ENCODE data around the gene ABCC2.
"Not testable (repeated sequence)": the region's sequence is repeated elsewhere in the genome, so short reads cannot be mapped to it uniquely, and the experiment has no call there.

Gene ABCC2

DNA sequence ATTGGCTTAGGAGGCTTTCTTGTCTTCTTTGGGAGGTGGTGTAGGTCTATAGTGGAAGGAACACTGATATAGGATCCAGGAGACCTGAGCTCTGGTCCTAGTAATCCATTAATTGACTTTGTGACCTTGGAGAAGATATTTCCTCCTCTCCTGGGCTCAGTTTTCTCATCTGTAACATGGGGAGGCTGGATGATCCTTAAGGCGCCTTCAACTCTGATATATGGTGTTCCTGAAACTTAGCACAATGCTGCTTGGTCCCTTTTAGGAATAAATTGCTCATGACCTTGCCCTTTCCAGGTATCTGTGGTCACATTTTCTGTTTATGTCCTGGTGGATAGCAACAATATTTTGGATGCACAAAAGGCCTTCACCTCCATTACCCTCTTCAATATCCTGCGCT is 25.3 kb downstream of the ABCC2 start:
- no peaks in the 10 kb centered on the region for H3K4me1 Mint-ChIP-seq
- no peaks in the 10 kb centered on the region for H3K27me3 Mint-ChIP-seq

DNA sequence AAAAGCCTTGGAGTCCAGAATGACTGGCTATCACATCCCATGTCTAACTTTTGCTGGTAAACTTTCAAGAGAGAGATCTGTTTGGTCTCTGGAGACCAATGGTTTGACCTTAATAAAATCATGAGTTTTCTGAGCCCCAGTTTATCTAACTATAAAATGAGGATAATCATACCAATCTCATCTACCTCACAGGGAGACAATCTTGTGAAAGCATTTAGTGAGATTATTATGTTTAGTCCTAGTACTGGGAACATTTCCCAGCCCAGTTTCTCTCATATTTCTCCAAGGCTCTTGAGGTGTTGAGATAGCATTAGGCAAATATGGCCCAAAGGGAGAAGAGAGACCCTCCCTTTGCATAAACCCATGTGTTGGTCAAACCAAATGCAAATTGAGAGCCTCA is 25.8 kb downstream of the ABCC2 start:
- Mint-ChIP-seq H3K36me3 (no peaks in the 10 kb centered on the region), H3K9me3 (no peaks in the 10 kb centered on the region)
- CTCF ChIA-PET: no interaction called here

More for the DNA sequence above, 25.3 kb downstream of the ABCC2 start:
- Mint-ChIP-seq H3K9me3 (no peaks in the 10 kb centered on the region), H3K27ac (no peak overlapping the region), H3K4me3 (no peak overlapping the region), H3K36me3 (no peaks in the 10 kb centered on the region)
- DNase-seq: no peak
- CTCF ChIA-PET: interaction anchor here (0.7 kb wide), 1 partner anchor 38 kb away, joined by 4 read pairs; no protein-coding TSS in a partner anchor

DNA sequence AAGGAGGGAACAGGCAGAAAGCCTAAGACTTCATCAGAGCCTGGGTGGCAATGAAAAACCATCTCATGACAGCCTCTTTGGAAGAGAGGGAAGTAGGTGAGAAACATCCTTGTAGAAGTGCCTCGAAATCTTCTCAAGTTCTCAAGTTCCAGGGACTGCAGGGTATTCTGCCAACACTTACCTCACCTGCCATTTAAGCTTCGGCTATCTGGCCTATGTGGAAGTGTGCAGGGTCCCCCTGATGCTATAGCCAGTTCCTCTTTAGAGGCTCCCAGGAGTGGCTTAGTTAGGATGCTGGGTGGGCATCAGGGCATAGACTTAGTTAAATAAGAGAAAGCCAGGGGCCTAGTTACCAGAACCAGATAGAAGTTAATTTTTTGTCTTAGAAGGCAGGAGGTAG is 27.0 kb downstream of the ABCC2 start:
- no peaks in the 10 kb centered on the region for H3K4me1 Mint-ChIP-seq
- H3K36me3 Mint-ChIP-seq: no peaks in the 10 kb centered on the region
- CTCF ChIA-PET: no interaction called here
- H3K27me3 Mint-ChIP-seq: no peaks in the 10 kb centered on the region
- no peak overlapping the region for H3K27ac Mint-ChIP-seq
- DNase-seq: no peak
- H3K9me3 Mint-ChIP-seq: no peaks in the 10 kb centered on the region
- H3K4me3 Mint-ChIP-seq: no peak overlapping the region

More for the DNA sequence above, 25.8 kb downstream of the ABCC2 start:
- no peaks in the 10 kb centered on the region for H3K27me3 Mint-ChIP-seq
- no peaks in the 10 kb centered on the region for H3K4me1 Mint-ChIP-seq
- DNase-seq: no peak
- no peak overlapping the region for H3K4me3 Mint-ChIP-seq
- H3K27ac Mint-ChIP-seq: no peak overlapping the region

DNA sequence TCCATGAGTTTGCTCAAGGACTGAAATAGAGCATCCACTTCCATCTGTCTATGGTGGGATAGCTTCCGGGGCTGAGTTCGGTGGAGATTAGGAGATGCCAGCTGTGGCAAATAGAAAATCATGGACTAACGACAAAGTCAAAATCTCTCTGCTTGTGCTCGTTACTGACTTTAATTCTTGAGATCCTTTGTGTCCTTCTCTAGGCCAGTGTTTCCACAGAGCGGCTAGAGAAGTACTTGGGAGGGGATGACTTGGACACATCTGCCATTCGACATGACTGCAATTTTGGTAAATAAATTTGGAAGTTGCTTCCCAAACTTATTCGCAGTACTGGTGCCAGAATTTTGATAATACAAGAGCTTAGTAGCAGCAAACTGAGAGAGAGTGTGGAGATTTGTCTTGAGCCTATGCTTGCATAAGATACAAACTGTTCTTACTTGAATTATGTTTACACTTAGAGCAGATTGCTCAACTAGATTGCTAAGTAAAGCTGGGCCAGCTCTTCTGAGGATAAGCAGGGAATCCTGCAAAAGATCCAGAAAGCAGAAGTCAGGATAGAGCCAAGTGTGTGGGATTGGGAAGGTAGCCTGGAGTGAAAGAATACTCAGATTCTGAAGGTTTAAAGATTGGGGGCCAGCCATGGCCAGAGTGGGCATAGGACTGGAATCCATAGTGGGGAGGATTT is 27.6 kb downstream of the ABCC2 start:
- H3K27ac Mint-ChIP-seq: no peak overlapping the region
- no peak for DNase-seq
- H3K4me1 Mint-ChIP-seq: no peaks in the 10 kb centered on the region
- H3K9me3 Mint-ChIP-seq: peaks cover 3% of the 10 kb centered on the region
- H3K36me3 Mint-ChIP-seq: peaks cover 1% of the 10 kb centered on the region
- CTCF ChIA-PET: no interaction called here
- H3K27me3 Mint-ChIP-seq: no peaks in the 10 kb centered on the region
- no peak overlapping the region for H3K4me3 Mint-ChIP-seq

DNA sequence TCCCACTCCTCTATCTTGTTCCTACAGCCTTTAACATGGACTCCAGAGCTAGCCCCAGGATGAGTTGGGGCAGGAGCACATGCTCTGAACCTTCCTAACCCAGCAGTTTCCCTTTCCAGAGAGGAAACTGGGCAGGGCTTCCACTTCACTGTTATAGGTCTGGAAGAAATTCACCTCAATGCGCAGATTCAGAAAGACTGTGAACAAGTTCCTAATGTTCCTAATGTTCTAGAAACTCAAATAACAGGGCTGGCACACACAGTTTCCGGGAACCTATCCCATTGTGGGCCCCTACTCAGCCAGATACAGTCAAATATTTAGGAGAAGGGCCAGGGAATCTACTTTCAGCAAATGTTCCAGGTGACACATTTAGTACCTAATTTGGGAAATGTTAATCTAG is 29.7 kb downstream of the ABCC2 start:
- CTCF ChIA-PET: interaction anchor here (1.0 kb wide), 1 partner anchor 33 kb away, joined by 3 read pairs; no protein-coding TSS in a partner anchor
- H3K4me1 Mint-ChIP-seq: no peaks in the 10 kb centered on the region
- peaks cover 4% of the 10 kb centered on the region for H3K9me3 Mint-ChIP-seq
- H3K36me3 Mint-ChIP-seq: peaks cover 1% of the 10 kb centered on the region
- no peak for DNase-seq
- H3K4me3 Mint-ChIP-seq: no peak overlapping the region
- no peaks in the 10 kb centered on the region for H3K27me3 Mint-ChIP-seq
- H3K27ac Mint-ChIP-seq: no peak overlapping the region

DNA sequence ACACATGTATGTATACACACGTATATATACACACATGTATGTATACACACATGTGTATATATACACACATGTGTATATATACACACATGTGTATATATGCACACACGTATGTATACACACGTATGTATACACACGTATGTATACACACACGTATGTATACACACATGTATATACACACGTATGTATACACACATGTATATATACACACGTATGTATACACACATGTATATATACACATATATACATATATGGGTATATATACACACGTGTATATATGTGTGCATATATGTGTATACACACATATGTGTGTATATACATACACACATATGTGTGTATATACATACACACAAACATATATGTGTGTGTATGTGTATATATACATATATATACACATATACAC is 31.7 kb downstream of the ABCC2 start:
- Mint-ChIP-seq H3K27me3 (no peaks in the 10 kb centered on the region), H3K36me3 (peaks cover 1% of the 10 kb centered on the region), H3K27ac (no peak overlapping the region), H3K4me3 (no peak overlapping the region), H3K9me3 (peaks cover 4% of the 10 kb centered on the region), H3K4me1 (no peaks in the 10 kb centered on the region)
- CTCF ChIA-PET: interaction anchor here (0.6 kb wide), 1 partner anchor 162 kb away, joined by 4 read pairs; no protein-coding TSS in a partner anchor
- DNase-seq: no peak

DNA sequence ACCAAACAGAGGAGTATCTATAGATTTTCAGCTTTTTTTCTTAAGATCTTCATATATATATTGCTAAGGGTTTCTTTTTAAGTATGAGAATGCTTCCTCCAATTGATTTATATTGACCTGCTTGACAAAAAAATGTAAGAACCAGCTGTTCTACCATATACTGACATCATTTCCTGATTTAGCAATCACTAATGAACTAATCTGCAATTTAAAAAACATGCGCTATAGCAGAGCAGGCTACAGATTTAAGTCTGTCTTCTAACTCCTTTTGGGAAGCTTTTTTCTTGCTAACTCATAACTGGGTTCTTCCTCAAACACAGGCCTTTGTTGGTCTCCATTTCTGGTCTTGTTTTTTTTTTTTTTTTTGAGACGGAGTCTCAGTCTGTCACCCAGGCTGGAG is 33.2 kb downstream of the ABCC2 start:
- peaks cover 4% of the 10 kb centered on the region for H3K9me3 Mint-ChIP-seq
- no peak overlapping the region for H3K27ac Mint-ChIP-seq
- no peak for DNase-seq
- no peak overlapping the region for H3K4me3 Mint-ChIP-seq
- H3K36me3 Mint-ChIP-seq: peaks cover 1% of the 10 kb centered on the region
- H3K27me3 Mint-ChIP-seq: no peaks in the 10 kb centered on the region
- no peaks in the 10 kb centered on the region for H3K4me1 Mint-ChIP-seq
- CTCF ChIA-PET: no interaction called here

DNA sequence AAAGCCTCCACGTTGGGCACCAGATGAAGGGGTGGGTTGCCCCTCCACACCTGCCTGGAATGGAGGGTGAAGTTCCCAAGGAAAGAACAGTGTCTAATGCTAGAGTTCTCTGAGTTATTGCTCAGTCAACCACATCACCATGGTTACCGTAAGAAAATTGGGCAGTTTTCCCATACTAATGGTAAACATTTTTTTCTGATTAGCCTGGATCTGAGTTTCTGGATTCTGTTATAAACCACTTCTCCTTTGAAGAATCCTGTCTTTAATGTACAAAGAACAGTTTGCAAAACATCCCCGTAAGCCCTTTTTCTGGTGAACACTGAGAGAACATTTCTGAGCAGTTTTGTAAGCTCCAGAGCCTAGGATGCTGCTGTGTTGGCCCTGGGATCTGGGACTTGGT is 45.5 kb downstream of the ABCC2 start:
- CTCF ChIA-PET: interaction anchor here (1.1 kb wide), 1 partner anchor 218 kb away, joined by 3 read pairs; no protein-coding TSS in a partner anchor
- H3K36me3 Mint-ChIP-seq: no peaks in the 10 kb centered on the region
- H3K4me3 Mint-ChIP-seq: no peak overlapping the region
- no peaks in the 10 kb centered on the region for H3K27me3 Mint-ChIP-seq
- H3K4me1 Mint-ChIP-seq: peaks cover 15% of the 10 kb centered on the region
- no peak for DNase-seq
- H3K27ac Mint-ChIP-seq: no peak overlapping the region
- H3K9me3 Mint-ChIP-seq: peaks cover 7% of the 10 kb centered on the region

DNA sequence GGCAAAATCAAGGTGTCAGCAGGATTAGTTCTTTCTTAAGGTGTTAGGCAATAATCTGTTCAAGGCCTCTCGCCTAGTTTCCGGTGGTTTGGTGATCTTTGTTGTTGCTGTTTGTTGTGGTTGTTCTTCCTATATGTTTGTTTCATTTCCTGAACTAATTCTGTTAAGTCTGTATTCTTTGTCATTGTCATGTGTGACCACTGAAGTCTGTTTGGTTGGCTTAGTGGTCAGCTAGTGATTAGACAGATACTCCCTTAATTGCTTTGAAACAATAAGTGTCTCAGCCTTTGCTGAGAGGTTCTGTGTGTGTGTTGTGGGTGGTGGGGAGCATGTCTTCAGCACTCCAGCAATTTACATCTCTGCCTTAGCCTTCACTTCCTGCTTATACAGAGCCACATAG is 46.0 kb downstream of the ABCC2 start:
- CTCF ChIA-PET: interaction anchor here (1.1 kb wide), 1 partner anchor 217 kb away, joined by 3 read pairs; no protein-coding TSS in a partner anchor
- Mint-ChIP-seq H3K36me3 (no peaks in the 10 kb centered on the region), H3K27ac (peak overlapping the region; percentile 24), H3K9me3 (peaks cover 7% of the 10 kb centered on the region), H3K4me3 (no peak overlapping the region), H3K4me1 (peaks cover 15% of the 10 kb centered on the region), H3K27me3 (no peaks in the 10 kb centered on the region)
- peak; percentile 43 for DNase-seq

DNA sequence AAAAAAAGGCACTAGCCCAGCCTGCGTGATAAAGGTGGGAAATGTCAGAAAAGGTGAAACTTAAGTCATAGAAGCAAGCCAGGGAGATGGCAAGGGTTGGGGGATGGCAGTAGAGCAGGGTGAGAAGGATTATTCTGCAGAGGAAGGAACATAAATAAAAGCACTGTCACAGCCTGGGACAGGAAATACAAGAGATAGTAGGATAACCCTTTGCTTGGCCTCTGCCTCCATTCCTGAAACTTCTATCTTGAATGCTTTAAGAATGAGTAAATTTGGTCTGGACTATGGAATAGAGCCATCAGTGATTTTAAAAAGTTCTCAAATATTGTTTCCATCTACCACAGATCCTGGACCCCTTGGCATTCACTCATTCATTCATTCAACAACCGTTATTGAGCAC is 50.0 kb downstream of the ABCC2 start:
- peaks cover 7% of the 10 kb centered on the region for H3K9me3 Mint-ChIP-seq
- CTCF ChIA-PET: no interaction called here
- DNase-seq: no peak
- peaks cover 15% of the 10 kb centered on the region for H3K4me1 Mint-ChIP-seq
- H3K27ac Mint-ChIP-seq: no peak overlapping the region
- no peaks in the 10 kb centered on the region for H3K27me3 Mint-ChIP-seq
- H3K4me3 Mint-ChIP-seq: no peak overlapping the region
- H3K36me3 Mint-ChIP-seq: no peaks in the 10 kb centered on the region

DNA sequence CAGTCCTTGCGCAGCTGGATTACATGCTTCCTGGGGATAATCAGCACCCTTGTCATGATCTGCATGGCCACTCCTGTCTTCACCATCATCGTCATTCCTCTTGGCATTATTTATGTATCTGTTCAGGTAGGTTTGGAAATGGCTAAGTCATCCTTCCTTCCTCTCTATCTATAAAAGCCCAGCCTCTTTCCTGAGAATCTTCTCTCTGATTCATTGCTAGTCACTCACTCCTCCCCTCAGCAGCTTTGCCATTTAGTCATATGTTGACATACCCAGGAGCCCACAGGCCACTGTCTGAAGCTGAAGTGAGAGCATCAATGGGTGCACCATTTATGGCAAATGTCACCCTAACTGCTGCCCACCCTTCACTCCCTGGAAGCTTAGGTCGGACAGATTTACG is 52.0 kb downstream of the ABCC2 start:
- CTCF ChIA-PET: interaction anchor here (2.1 kb wide), 2 partner anchors 12 to 211 kb away, joined by 7 to 10 read pairs; no protein-coding TSS in a partner anchor

DNA sequence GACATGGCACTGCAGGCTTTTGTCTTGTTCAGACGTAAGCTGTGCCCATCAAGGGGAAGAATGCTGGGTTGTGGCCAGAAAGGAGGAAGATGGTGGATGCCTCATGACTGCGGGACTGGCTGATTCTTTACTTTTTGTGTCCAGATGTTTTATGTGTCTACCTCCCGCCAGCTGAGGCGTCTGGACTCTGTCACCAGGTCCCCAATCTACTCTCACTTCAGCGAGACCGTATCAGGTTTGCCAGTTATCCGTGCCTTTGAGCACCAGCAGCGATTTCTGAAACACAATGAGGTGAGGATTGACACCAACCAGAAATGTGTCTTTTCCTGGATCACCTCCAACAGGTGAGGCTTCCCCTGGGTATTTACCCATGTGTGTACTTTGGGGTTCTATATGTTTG is 53.5 kb downstream of the ABCC2 start:
- no peak for DNase-seq
- H3K27me3 Mint-ChIP-seq: no peaks in the 10 kb centered on the region
- no peak overlapping the region for H3K27ac Mint-ChIP-seq
- no peaks in the 10 kb centered on the region for H3K9me3 Mint-ChIP-seq
- CTCF ChIA-PET: interaction anchor here (1.1 kb wide), 1 partner anchor 10 kb away, joined by 4 read pairs; no protein-coding TSS in a partner anchor
- no peaks in the 10 kb centered on the region for H3K4me1 Mint-ChIP-seq
- no peak overlapping the region for H3K4me3 Mint-ChIP-seq
- H3K36me3 Mint-ChIP-seq: no peaks in the 10 kb centered on the region

More for the DNA sequence above, 52.0 kb downstream of the ABCC2 start:
- DNase-seq: no peak
- H3K9me3 Mint-ChIP-seq: no peaks in the 10 kb centered on the region
- no peaks in the 10 kb centered on the region for H3K36me3 Mint-ChIP-seq
- no peak overlapping the region for H3K4me3 Mint-ChIP-seq
- no peaks in the 10 kb centered on the region for H3K27me3 Mint-ChIP-seq
- H3K27ac Mint-ChIP-seq: no peak overlapping the region
- H3K4me1 Mint-ChIP-seq: no peaks in the 10 kb centered on the region

DNA sequence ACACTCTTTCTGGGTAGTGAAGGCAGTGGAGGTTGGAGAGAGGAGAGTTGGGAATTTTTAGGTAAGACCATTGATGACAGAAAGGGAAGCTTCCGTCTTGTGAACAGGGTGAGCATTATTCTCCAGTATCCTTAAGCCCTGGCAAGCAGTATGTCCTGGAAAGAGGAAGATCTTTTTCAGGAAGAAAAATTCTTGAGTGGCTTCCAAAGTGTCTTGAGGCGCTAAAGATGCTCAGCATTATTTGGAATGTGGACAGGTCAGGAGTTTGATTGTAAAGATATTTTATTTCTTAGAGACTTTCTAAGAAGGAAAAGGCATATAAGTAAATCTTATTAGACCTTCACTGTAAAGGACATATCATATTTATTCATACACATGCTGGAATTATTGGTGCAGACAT is 54.3 kb downstream of the ABCC2 start:
- H3K27me3 Mint-ChIP-seq: no peaks in the 10 kb centered on the region
- H3K36me3 Mint-ChIP-seq: no peaks in the 10 kb centered on the region
- no peaks in the 10 kb centered on the region for H3K4me1 Mint-ChIP-seq
- DNase-seq: no peak
- no peaks in the 10 kb centered on the region for H3K9me3 Mint-ChIP-seq
- H3K4me3 Mint-ChIP-seq: no peak overlapping the region
- CTCF ChIA-PET: no interaction called here
- H3K27ac Mint-ChIP-seq: no peak overlapping the region

DNA sequence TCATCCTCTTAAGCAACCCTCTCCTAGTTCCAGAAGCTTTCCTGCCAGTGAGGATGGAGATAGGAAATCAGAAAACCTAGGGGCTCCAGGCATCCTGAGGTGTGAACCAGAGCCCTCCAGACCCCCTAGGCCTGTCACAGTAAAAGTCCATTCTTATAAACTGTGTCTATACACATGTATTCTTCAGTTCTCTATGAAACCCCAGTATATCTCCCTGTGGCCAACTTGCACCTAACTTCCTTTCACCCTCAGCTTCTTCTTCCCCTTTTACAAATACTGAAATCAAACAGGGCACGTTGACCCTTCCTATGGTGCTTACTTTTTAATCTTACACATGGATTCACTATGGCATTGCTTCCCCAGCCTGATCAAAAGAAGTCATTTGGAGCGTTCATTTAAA is 58.4 kb downstream of the ABCC2 start:
- H3K4me1 Mint-ChIP-seq, H3K36me3 Mint-ChIP-seq, H3K9me3 Mint-ChIP-seq, H3K4me3 Mint-ChIP-seq, H3K27ac Mint-ChIP-seq, H3K27me3 Mint-ChIP-seq, DNase-seq: not testable (repeated sequence)
- CTCF ChIA-PET: interaction anchor here (11.5 kb wide), 1 partner anchor 205 kb away, joined by 177 read pairs; no protein-coding TSS in a partner anchor

DNA sequence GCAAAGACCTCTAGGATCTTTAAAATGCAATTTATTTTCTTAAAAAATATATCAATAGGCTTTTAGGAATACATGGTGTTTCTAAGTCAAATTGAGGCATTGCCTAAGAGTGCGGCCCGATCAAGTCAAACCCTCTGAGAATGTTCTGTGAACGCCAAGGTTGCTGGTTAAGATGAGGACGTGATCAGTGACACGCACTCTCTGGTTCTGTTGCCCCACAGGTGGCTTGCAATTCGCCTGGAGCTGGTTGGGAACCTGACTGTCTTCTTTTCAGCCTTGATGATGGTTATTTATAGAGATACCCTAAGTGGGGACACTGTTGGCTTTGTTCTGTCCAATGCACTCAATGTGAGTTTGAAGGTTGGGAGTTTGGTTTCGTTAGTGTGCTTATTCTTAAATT is 59.3 kb downstream of the ABCC2 start:
- no peak overlapping the region for H3K4me3 Mint-ChIP-seq
- H3K4me1 Mint-ChIP-seq: peaks cover 9% of the 10 kb centered on the region
- no peak for DNase-seq
- H3K27me3 Mint-ChIP-seq: peaks cover 7% of the 10 kb centered on the region
- no peak overlapping the region for H3K27ac Mint-ChIP-seq
- no peaks in the 10 kb centered on the region for H3K9me3 Mint-ChIP-seq
- CTCF ChIA-PET: interaction anchor here (11.5 kb wide), 1 partner anchor 204 kb away, joined by 177 read pairs; no protein-coding TSS in a partner anchor
- H3K36me3 Mint-ChIP-seq: no peaks in the 10 kb centered on the region
